GM19463 (cell line): Measurements from ENCODE around the gene CASP9.

Experiments
- ATAC-seq: cut with Tn5 transposase; IDR thresholded peaks from one replicate; pipeline ENCODE4 v1.9.1; 2021; ENCODE audit warnings: mild to moderate bottlenecking, moderate library complexity; ENCODE audit not compliant: unreplicated experiment

Gene CASP9

DNA sequence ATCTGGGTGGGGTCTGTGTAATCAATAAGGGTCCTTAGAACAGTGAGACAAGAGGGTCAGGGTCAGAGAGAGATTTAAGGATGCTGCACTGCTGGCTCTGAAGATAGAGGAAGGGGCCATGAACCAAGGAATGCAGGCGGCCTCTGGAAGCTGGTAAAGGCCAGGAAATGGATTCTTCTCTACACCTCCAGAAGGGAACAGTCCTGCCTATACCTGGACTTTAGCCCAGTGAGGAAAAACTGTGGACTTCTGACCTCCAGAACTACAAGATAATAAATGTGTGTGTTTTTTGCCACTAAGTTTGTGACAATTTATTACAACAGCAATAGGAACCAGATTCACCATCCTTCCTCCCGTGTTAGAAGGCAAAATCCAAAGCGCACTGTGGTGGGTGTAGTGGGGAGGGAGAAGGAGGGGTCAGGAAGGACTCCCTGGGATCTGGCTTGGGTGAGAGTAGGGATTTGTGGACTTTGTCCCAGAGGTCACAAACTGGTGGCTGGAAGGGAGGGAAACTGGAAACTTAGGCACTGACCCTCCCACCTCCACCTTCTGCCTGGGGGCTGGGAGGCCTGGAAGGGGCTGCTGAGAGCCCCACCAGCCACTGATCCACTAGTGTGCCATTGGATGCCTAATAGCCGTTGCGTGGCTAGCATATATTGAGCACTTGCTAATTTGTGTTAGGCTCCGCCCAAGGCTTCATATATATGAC, 72.8 kb downstream of the CASP9 start:
- no peak for ATAC-seq

DNA sequence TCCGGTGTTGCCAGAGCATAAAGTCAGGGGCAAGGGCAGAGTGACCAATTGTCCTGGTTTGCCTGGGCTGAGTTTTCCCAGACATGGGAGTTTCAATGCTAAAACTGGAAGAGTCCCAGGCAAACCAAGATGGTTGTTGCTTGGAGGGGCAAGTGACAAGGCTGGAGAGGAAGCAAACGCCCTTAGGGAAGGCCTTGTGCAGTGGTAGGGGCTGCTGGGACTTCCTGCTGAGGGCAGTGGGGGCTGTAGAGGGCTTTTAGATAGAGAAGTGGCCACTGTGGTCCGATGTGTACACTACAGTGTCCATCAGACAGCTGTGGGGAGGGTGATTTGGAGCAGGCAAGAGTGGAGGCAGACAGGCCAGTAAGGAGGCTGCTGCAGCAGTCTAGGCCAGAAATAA, 74.4 kb downstream of the CASP9 start:
- ATAC-seq, result no peak

DNA sequence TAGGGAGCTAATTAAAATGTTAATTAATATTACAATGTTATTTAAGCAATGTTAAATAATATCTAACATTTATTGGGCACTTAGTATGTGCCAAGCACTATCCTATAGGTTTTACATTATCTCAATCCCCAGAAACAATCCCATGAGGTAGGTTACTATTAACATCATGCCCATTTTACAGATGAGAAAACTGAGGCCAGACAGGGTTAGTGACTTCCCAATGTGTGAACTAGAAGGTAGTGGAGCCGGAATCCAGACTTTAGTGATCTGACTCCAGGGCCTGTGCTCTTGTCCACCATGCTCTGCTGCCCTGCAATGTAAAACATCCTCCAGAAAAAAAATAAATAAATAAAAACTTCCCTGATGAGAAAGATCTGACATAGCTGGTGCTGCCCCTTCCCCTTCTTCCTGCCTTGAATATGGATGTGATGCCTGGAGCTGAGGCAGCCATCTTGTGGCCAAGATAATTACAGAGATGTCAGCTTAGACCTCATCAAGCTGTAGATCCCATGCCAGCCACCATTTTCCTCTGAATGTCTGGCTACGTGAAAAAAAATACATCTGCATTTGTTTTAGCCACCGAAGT, 75.0 kb downstream of the CASP9 start:
- no peak for ATAC-seq

DNA sequence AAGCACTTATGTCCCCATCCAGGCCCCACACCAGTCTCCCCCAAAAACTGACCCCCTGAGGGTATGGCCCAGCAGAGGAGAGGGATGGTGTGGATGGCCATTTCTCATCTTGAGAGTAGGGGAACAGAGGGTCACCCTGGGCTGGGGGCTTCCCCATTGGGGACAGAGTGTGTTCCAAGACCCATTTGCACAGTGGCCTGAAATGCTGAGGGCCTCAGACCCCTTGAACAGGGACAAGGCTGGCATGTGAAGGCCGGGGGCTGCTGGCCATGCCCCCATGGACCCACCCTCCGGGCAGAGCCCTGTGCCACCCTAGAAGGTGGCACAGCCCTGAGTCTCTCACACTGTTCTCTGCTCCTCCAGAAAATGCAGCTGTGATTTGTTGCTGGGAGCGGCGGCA, 77.8 kb downstream of the CASP9 start:
- no peak for ATAC-seq

DNA sequence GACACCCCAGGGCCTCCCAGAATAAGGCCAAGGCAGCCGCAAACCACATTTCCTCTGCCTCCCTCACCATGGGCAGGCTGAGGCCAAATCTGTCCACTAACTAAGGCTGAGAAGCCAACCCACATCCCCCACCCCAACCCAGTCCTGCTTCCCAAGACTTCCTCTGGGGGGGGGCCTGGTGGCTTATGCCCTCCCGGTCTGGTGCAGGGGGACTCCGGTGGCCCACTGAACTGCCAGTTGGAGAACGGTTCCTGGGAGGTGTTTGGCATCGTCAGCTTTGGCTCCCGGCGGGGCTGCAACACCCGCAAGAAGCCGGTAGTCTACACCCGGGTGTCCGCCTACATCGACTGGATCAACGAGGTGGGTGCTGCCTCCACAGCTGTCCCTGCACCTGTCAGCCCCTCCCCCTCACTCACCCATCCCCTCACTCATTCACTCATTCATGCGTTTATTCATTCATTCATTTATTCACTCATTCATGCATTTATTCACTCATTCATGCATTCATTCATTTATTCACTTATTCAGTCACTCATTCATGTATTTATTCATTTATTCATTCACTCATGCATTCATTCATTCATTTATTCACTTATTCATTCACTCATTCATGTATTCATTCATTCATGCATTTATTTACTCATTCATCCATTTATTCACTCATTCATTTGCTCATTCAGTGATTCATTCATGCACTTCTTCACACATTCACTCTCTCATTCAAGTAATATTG, 78.5 kb downstream of the CASP9 start:
- ATAC-seq, result no peak

DNA sequence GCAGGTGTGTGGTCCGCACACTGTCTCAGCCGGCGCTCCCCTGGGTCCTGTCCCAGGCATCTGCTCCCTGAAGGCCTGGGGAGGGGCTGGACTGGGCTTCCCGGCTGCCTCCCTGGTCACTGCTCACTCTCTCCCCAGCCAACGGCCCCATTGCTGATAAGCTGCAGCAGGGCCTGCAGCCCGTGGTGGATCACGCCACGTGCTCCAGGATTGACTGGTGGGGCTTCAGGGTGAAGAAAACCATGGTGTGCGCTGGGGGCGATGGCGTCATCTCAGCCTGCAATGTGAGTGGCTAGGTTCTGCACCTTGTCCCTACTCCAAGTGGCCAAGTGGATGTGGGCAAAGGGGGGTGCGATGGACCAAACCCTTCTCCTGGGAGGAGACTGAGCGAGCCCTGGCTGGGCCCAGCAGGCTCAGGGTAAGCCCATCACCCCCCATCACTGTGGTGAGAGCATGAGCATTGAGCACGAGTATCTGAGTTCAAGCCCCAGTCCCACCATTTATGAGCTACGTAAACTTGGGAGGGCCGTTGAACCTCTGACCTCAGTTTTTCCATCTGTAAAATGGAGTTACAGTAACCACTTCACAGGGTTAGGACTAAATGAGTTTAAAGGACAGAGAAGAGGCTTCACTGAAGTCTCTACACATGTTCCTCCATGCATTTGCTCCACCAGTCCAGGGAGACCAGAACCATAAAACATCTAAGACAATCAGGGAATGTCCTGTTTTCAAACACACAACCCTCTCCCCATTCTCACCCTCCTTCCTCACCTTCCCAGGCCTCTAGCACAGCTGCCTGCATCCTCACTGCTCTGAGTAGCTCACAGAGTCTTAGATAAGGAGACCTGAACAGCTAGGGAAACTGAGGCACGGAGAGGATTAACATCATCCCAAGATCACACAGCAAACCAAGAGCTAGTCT, 79.3 kb downstream of the CASP9 start:
- ATAC-seq, result no peak

DNA sequence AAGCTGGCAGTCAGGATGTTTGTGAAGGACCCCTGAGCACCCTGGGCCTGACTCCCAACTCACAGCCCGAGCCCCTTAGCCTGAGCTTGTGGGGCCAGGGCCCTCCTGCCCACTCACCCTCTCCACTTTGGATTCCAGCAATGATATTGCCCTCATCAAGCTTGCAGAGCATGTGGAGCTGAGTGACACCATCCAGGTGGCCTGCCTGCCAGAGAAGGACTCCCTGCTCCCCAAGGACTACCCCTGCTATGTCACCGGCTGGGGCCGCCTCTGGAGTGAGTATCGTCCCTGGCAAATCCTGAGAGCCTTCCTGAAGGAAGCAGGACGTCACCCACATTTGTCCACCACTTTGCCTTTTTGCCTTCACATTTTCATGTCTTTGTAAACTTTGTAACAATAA, 80.7 kb downstream of the CASP9 start:
- no peak for ATAC-seq

DNA sequence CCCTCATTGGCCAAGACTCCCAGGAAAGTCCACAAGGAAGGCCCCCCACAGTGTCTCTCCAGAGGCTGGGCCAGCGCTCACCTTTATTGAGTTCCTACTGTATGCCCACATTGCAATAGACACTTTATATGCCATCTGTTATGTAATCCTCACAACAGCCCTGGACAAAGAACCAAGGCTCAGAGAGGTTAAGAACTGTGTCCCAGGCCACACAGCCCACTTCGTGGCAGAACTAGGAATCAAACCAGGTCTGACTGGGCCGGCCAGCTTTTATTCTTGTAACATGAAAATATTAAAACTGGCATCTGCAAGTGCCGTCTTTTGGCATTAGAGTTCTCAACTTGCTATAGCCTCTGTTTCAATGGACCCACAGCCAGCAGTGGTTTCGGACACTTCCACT, 81.3 kb downstream of the CASP9 start:
- ATAC-seq, result no peak

DNA sequence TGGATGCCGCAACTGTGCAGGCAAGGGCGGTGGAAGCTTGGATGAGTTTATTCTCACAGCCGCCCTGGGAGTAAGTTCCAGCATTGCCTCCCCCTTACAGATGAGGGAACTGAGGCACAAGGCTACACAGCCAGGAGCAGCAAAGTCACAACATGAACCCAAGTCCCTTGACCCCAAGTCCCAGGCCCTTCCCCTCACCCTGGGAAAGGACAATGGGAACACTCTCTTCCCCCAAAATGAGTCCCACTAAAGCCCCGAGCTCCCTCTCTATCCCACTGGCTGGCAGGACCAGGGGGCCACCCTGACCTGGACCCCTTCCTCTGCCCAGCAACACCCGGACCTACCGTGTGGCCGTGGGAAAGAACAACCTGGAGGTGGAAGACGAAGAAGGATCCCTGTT, 81.9 kb downstream of the CASP9 start:
- no peak for ATAC-seq
